Mammary epithelial cell (primary cell): ENCODE data around the gene TMEM88.

ENCODE experiments used
- EZH2 ChIP-seq: IDR thresholded peaks from 2 replicates; pipeline ENCODE4 v1.6.1; 2012; ENCODE audit warnings: low read length, inconsistent platforms, borderline replicate concordance
- TF ChIP-seq, protein P1 (sequence below), 2 donors: IDR thresholded peaks in 1 of 2; conservative IDR thresholded peaks in 1 of 2; 2 replicates each; pipeline ENCODE4 v1.5.1; 2011 to 2012; ENCODE audit warnings: inconsistent platforms in 2 of 2, low read length in 2 of 2, mild to moderate bottlenecking in 2 of 2, control low read depth in 1 of 2, low read depth in 1 of 2; ENCODE audit not compliant: insufficient read depth in 1 of 2; ENCODE audit errors: extremely low read depth in 1 of 2

DNA sequence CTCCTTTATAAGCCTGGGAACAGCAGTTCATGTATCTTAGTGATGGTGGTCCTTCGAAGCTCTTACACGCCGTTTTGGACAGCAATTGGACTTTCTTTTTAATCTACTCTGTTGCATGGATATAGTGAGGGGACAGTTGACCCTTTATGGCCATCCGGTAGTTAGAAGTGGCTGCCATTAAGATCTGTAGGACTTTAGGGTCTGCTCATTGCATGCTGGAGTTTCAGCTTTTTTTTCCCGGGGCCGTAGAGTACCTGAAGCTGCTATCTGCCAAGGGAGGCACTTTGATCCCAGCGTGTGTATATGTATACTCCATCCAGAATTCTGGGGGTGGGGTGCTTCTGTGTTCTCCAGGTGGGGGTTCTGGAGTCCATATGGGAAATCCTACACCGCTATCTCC, 4.2 kb downstream of the TMEM88 start:
- TF ChIP-seq, protein P1, sequence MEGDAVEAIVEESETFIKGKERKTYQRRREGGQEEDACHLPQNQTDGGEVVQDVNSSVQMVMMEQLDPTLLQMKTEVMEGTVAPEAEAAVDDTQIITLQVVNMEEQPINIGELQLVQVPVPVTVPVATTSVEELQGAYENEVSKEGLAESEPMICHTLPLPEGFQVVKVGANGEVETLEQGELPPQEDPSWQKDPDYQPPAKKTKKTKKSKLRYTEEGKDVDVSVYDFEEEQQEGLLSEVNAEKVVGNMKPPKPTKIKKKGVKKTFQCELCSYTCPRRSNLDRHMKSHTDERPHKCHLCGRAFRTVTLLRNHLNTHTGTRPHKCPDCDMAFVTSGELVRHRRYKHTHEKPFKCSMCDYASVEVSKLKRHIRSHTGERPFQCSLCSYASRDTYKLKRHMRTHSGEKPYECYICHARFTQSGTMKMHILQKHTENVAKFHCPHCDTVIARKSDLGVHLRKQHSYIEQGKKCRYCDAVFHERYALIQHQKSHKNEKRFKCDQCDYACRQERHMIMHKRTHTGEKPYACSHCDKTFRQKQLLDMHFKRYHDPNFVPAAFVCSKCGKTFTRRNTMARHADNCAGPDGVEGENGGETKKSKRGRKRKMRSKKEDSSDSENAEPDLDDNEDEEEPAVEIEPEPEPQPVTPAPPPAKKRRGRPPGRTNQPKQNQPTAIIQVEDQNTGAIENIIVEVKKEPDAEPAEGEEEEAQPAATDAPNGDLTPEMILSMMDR (conservative IDR thresholded peaks at IDR 0.05 in 1 of 2, IDR thresholded peaks at IDR 0.05 in 1 of 2; ENCODE audit: extremely low read depth in 1 of 2, insufficient read depth in 1 of 2, low read depth in 1 of 2, low read length in 2 of 2): no peak
- TF ChIP-seq EZH2: no peak
